ENCODE measurements around the gene EHD4.

EHD4 gene

GRCh38 chr15:41943543-41944312 is 28.6 kb downstream of the EHD4 start:
- no peak for DNase-seq (ENCODE audit: low read depth)
- no peak overlapping the region for H3K4me3 ChIP-seq (ENCODE audit: low read depth, low read length)
- no peak for TF ChIP-seq MYC (IDR thresholded peaks at IDR 0.05; ENCODE audit: low read depth, low read length)
- TF ChIP-seq POLR2A (IDR thresholded peaks at IDR 0.05; ENCODE audit: extremely low read depth, insufficient read length), result no peak
- TF ChIP-seq MAX (IDR thresholded peaks at IDR 0.05; ENCODE audit: low read depth, low read length), result no peak
- no peak for TF ChIP-seq CTCF (IDR thresholded peaks at IDR 0.05; ENCODE audit: low read depth, low read length)

GRCh38 chr15:41942886-41943285 is 29.5 kb downstream of the EHD4 start:
- no peak for DNase-seq (ENCODE audit: low read depth)
- no peak for TF ChIP-seq POLR2A (IDR thresholded peaks at IDR 0.05; ENCODE audit: extremely low read depth, insufficient read length)
- TF ChIP-seq MYC (IDR thresholded peaks at IDR 0.05; ENCODE audit: low read depth, low read length), result no peak
- no peak for TF ChIP-seq MAX (IDR thresholded peaks at IDR 0.05; ENCODE audit: low read depth, low read length)
- TF ChIP-seq CTCF (IDR thresholded peaks at IDR 0.05; ENCODE audit: low read depth, low read length), result no peak
- H3K4me3 ChIP-seq (ENCODE audit: low read depth, low read length), result no peak overlapping the region

- TF ChIP-seq MAX (IDR thresholded peaks at IDR 0.05; ENCODE audit: low read depth, low read length) (no peak), MYC (IDR thresholded peaks at IDR 0.05; ENCODE audit: low read depth, low read length) (no peak), CTCF (IDR thresholded peaks at IDR 0.05; ENCODE audit: low read depth, low read length) (no peak), POLR2A (IDR thresholded peaks at IDR 0.05; ENCODE audit: extremely low read depth, insufficient read length) (no peak)
- H3K4me3 ChIP-seq (ENCODE audit: low read depth, low read length), result no peak overlapping the region
- no peak for DNase-seq (ENCODE audit: low read depth)
These were observed 30.5 kb downstream of the EHD4 start for GRCh38 chr15:41941644-41942415.

- no peak overlapping the region for H3K4me3 ChIP-seq (ENCODE audit: low read depth, low read length)
- DNase-seq (ENCODE audit: low read depth), result no peak
- no peak for TF ChIP-seq MYC (IDR thresholded peaks at IDR 0.05; ENCODE audit: low read depth, low read length)
- TF ChIP-seq CTCF (IDR thresholded peaks at IDR 0.05; ENCODE audit: low read depth, low read length), result no peak
- TF ChIP-seq POLR2A (IDR thresholded peaks at IDR 0.05; ENCODE audit: extremely low read depth, insufficient read length), result no peak
- TF ChIP-seq MAX (IDR thresholded peaks at IDR 0.05; ENCODE audit: low read depth, low read length), result no peak
These were observed 31.9 kb downstream of the EHD4 start for GRCh38 chr15:41940441-41940857.

- H3K4me3 ChIP-seq (ENCODE audit: low read depth, low read length), result no peak overlapping the region
- no peak for DNase-seq (ENCODE audit: low read depth)
- TF ChIP-seq MAX (IDR thresholded peaks at IDR 0.05; ENCODE audit: low read depth, low read length) (no peak), MYC (IDR thresholded peaks at IDR 0.05; ENCODE audit: low read depth, low read length) (no peak), CTCF (IDR thresholded peaks at IDR 0.05; ENCODE audit: low read depth, low read length) (no peak), POLR2A (IDR thresholded peaks at IDR 0.05; ENCODE audit: extremely low read depth, insufficient read length) (no peak)
These were observed 32.4 kb downstream of the EHD4 start for GRCh38 chr15:41939986-41940385.
